IMR-90 (cell line): ENCODE measurements around the gene ZNF407. TPM values are rescaled to one million over a fixed set of nuclear protein-coding genes. Genes with fewer than 3 reads are reported as not detected.
A peak's percentile ranks its signal among the peaks of the same experiment; 100 is the strongest.

Experiments
- ATAC-seq: fragments of 200-7000 bp; cut with Tn5 transposase; 2 replicates; pipeline ENCODE4 v1.9.1; 2020; ENCODE audit warnings: low read depth, mild to moderate bottlenecking, moderate library complexity
- BruUV-seq: library from RNA; stranded (reverse); fragments of 400-500 nt; replicated peaks from 2 replicates; lab custom pipeline; 2021; lab: Mats Ljungman, UMichigan
- CTCF ChIA-PET: fragments of 300-600 bp; formaldehyde crosslinking; extraction: SDS; loops from one replicate; lab custom pipeline; 2021; ENCODE audit warnings: antibody characterized with exemption; lab: Yijun Ruan, JAX
- POLR2A ChIA-PET: fragments of 300-600 bp; sonication (Branson Sonifier 250); formaldehyde crosslinking; loops from one replicate; lab custom pipeline; 2022; ENCODE audit warnings: antibody characterized with exemption; ENCODE audit not compliant: unreplicated experiment; lab: Charles Lee
- DNase-seq: peaks from one replicate; pipeline ENCODE4 v3.0.0; 2013
- H2AFZ ChIP-seq: replicated peaks from 2 replicates; pipeline ENCODE3; 2013; ENCODE audit warnings: low read length, mild to moderate bottlenecking; ENCODE audit not compliant: poor library complexity
- H2AK5ac ChIP-seq: 2 replicates; pipeline ENCODE4 v1.6.1; 2013; ENCODE audit warnings: low read depth, low read length, inconsistent platforms
- H2AK9ac ChIP-seq: replicated peaks from 2 replicates; pipeline ENCODE3; 2013; ENCODE audit warnings: mild to moderate bottlenecking, low read depth, low read length, moderate library complexity; ENCODE audit not compliant: poor library complexity
- H2BK120ac ChIP-seq: 2 replicates; pipeline ENCODE4 v1.6.1; 2013; ENCODE audit warnings: low read depth, low read length, inconsistent platforms
- H2BK15ac ChIP-seq: 3 replicates; pipeline ENCODE4 v1.6.1; 2013; ENCODE audit warnings: low read depth, low read length, inconsistent platforms
- H2BK20ac ChIP-seq: 2 replicates; pipeline ENCODE4 v1.6.1; 2013; ENCODE audit warnings: low read depth, mild to moderate bottlenecking, inconsistent platforms, low read length, moderate library complexity
- H2BK5ac ChIP-seq: 2 replicates; pipeline ENCODE4 v1.6.1; 2013; ENCODE audit warnings: mild to moderate bottlenecking, low read depth, low read length, inconsistent platforms; ENCODE audit not compliant: poor library complexity, severe bottlenecking
- H3K14ac ChIP-seq: replicated peaks from 2 replicates; pipeline ENCODE4 v1.6.1; 2013; ENCODE audit warnings: low read depth, low read length, inconsistent platforms
- H3K18ac ChIP-seq: 2 replicates; pipeline ENCODE4 v1.6.1; 2013; ENCODE audit warnings: low read depth, low read length, control low read depth
- H3K23ac ChIP-seq: 2 replicates; pipeline ENCODE4 v1.6.1; 2013; ENCODE audit warnings: low read depth, low read length, inconsistent platforms
- H3K27ac ChIP-seq: 2 replicates; pipeline ENCODE4 v1.5.1; 2013; ENCODE audit warnings: mild to moderate bottlenecking, control low read depth, low read length; ENCODE audit not compliant: insufficient read depth
- H3K27me3 ChIP-seq: 2 replicates; pipeline ENCODE4 v1.6.1; 2013; ENCODE audit warnings: low read length; ENCODE audit not compliant: control insufficient read depth, insufficient read depth
- H3K36me3 ChIP-seq: 2 replicates; pipeline ENCODE4 v1.6.1; 2013; ENCODE audit warnings: low read length, mixed read lengths; ENCODE audit not compliant: control insufficient read depth, insufficient read depth
- H3K4ac ChIP-seq: 2 replicates; pipeline ENCODE4 v1.6.1; 2013; ENCODE audit warnings: low read depth, low read length, inconsistent platforms
- H3K4me1 ChIP-seq: 2 replicates; pipeline ENCODE4 v1.6.1; 2013; ENCODE audit warnings: low read length, mixed read lengths; ENCODE audit not compliant: control insufficient read depth, insufficient read depth
- H3K4me2 ChIP-seq: 2 replicates; pipeline ENCODE4 v1.6.1; 2013; ENCODE audit warnings: low read depth, mild to moderate bottlenecking, control low read depth, low read length, moderate library complexity
- H3K4me3 ChIP-seq: 2 replicates; pipeline ENCODE4 v1.5.1; 2013; ENCODE audit warnings: low read depth, mild to moderate bottlenecking, control low read depth, low read length, moderate library complexity; ENCODE audit not compliant: insufficient read depth
- H3K56ac ChIP-seq: 2 replicates; pipeline ENCODE4 v1.6.1; 2013; ENCODE audit warnings: low read length, inconsistent platforms; ENCODE audit not compliant: insufficient read depth; ENCODE audit errors: extremely low read depth
- H3K79me1 ChIP-seq, 2 experiments: 2 replicates each; pipeline ENCODE4 v1.6.1; 2013; ENCODE audit warnings: low read length in 2 of 2, inconsistent platforms in 1 of 2, low read depth in 1 of 2
- H3K9ac ChIP-seq: 2 replicates; pipeline ENCODE4 v1.6.1; 2013; ENCODE audit warnings: low read depth, low read length, control low read depth
- H3K9me1 ChIP-seq: 2 replicates; pipeline ENCODE4 v1.6.1; 2013; ENCODE audit warnings: low read length, inconsistent platforms; ENCODE audit not compliant: insufficient read depth
- H3K9me3 ChIP-seq: 2 replicates; pipeline ENCODE4 v1.6.1; 2013; ENCODE audit warnings: low read length; ENCODE audit not compliant: control insufficient read depth, insufficient read depth
- H4K20me1 ChIP-seq: 2 replicates; pipeline ENCODE4 v1.6.1; 2013; ENCODE audit warnings: low read length, inconsistent platforms; ENCODE audit not compliant: insufficient read depth
- H4K5ac ChIP-seq: 2 replicates; pipeline ENCODE4 v1.6.1; 2013; ENCODE audit warnings: mild to moderate bottlenecking, low read depth, low read length, control low read depth
- H4K8ac ChIP-seq, 2 experiments: 2 replicates each; pipeline ENCODE4 v1.6.1; 2013; ENCODE audit warnings: low read depth in 2 of 2, low read length in 2 of 2, control low read depth in 1 of 2, inconsistent platforms in 1 of 2
- H4K91ac ChIP-seq: 2 replicates; pipeline ENCODE4 v1.6.1; 2013; ENCODE audit warnings: low read depth, low read length, inconsistent platforms; ENCODE audit not compliant: insufficient read depth
- CEBPB ChIP-seq: IDR thresholded peaks from 2 replicates; pipeline ENCODE4 v1.6.1; 2012; ENCODE audit warnings: low read depth, low read length, improper control_type of control experiment
- POLR2A ChIP-seq: IDR thresholded peaks from 2 replicates; pipeline ENCODE4 v1.6.1; 2012; ENCODE audit warnings: mild to moderate bottlenecking, low read depth, low read length
- WGBS, 2 experiments: methylation state at CpG; one replicate each; pipeline versions ENCODE4 v1.1.5 to v1.1.7; 2013; ENCODE audit warnings: missing lambda C conversion rate in 2 of 2; ENCODE audit not compliant: insufficient read length in 1 of 2; ENCODE audit errors: extremely low coverage in 2 of 2; 5-methylcytosine and 5-hydroxymethylcytosine counted together
- dilution Hi-C: fragments of 300-500 bp; cut with HindIII; formaldehyde crosslinking; loops from one replicate; pipeline ENCODE4 v1.14.3; 2018; ENCODE audit warnings: low sequenced_read_pairs; ENCODE audit not compliant: unreplicated experiment
- in situ Hi-C: fragments of 300-500 bp; cut with MboI; formaldehyde crosslinking; loops from 3 replicates; pipeline ENCODE4 v1.14.3; 2019; ENCODE audit warnings: low sequenced_read_pairs, inconsistent platforms, mixed read lengths
- intact Hi-C: fragments of 100-400 bp; cut with micrococcal nuclease; formaldehyde crosslinking; loops from 2 replicates; pipeline ENCODE4 v1.10.0; 2022
- polyA plus RNA-seq, 3 experiments: library from polyadenylated mRNA; depleted of rRNA; stranded (reverse); fragments of >200 nt; gene quantifications; 2 replicates each; pipeline ENCODE4 v1.2.3, GENCODE V29; 2012; ENCODE audit warnings: low replicate concordance in 1 of 3
- total RNA-seq: library from RNA; depleted of rRNA; stranded (reverse); fragments of >200 nt; gene quantifications from 2 replicates; pipeline ENCODE4 v1.2.3, GENCODE V29; 2012

The ZNF407 gene
- total and polyA plus RNA-seq, 2 of the 4 experiments (the other 2 are of a cell fraction) = 3.1 to 20.1 TPM

DNA sequence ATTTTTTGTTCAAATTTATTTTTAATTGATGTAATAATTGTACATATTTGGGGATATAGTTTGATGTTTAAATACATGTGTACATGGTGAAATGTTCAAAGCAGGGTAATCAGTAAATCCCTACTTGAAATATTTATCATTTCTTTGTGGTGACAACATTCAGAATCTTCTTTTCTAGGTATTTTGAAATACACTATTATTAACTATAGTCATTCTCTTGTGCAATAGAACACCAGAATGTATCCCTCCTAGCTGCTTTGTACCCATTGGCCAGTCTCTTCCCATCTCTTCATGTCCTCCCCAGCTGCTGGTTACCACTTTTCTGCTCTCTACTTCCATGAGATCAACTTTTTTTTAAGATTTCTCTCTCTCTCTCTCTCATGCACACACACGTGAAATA, 126.5 kb downstream of the ZNF407 start:
- TF ChIP-seq CEBPB = peak; percentile 94
- TF ChIP-seq POLR2A = no peak
- Histone ChIP-seq H2AK5ac (no peak overlapping the region), H4K20me1 (no peaks in the 10 kb centered on the region), H3K56ac (no peak overlapping the region), H3K23ac (no peak overlapping the region), H2AFZ (no peak overlapping the region), H4K8ac (no peak overlapping the region), H2BK15ac (no peak overlapping the region), H3K9ac (no peak overlapping the region), H2BK120ac (no peak overlapping the region), H4K5ac (no peak overlapping the region), H3K79me1 (peaks cover 10 to 26% of the 10 kb centered on the region in 2 experiments), H3K4me3 (no peak overlapping the region), H3K27me3 (no peaks in the 10 kb centered on the region), H3K18ac (no peak overlapping the region), H2BK5ac (peak overlapping the region; percentile 53), H3K27ac (no peak overlapping the region), H3K9me1 (peaks cover 5% of the 10 kb centered on the region; the same call in 1 of the 2 replicates), H3K4me1 (peaks cover 6% of the 10 kb centered on the region), H3K14ac (no peak overlapping the region), H4K91ac (no peak overlapping the region), H3K4me2 (no peak overlapping the region), H3K36me3 (no peaks in the 10 kb centered on the region), H2AK9ac (no peak overlapping the region), H3K9me3 (no peaks in the 10 kb centered on the region), H2BK20ac (no peak overlapping the region), H3K4ac (no peak overlapping the region)
- in situ Hi-C loops = no loop called here
- POLR2A ChIA-PET = no interaction called here
- no CpG with 5 or more reads among the region's 1 CpG for WGBS, 2 experiments
- peak; percentile 89 for ATAC-seq
- intact Hi-C loops = no loop called here
- peak; percentile 73 for DNase-seq
- CTCF ChIA-PET = no interaction called here
- no TSS peak for BruUV-seq
- dilution Hi-C loops = no loop called here
